RWPE1 (cell line): Measurements from ENCODE around the gene MFSD12.

ENCODE experiments used
- CTCF ChIA-PET: fragments of 350-600 bp; sonication (Branson Sonifier 250); formaldehyde crosslinking; extraction: SDS; loops from one replicate; lab custom pipeline; 2021; lab: Yijun Ruan, JAX
- POLR2A ChIA-PET: fragments of 400-600 bp; formaldehyde crosslinking; extraction: SDS; loops from one replicate; lab custom pipeline; 2020; ENCODE audit warnings: antibody characterized with exemption; ENCODE audit not compliant: low non-redundant PET; lab: Yijun Ruan, JAX
- DNase-seq: peaks from one replicate; pipeline ENCODE4 v3.0.0; 2012; ENCODE audit warnings: low spot score
- H3K27ac ChIP-seq: fragments of 450-650 bp; 2 replicates; pipeline ENCODE4 v1.5.1; 2017
- CTCF ChIP-seq: fragments of 450-650 bp; conservative IDR thresholded peaks from 2 replicates; pipeline ENCODE4 v1.5.1; 2017; ENCODE audit warnings: low read depth, mild to moderate bottlenecking

MFSD12 gene

GRCh38 chr19:3604227-3604986, 47.0 kb upstream of the MFSD12 start:
- ChIA-PET POLR2A (no interaction called here), CTCF (no interaction called here)
- DNase-seq: no peak
- no peak overlapping the region for H3K27ac ChIP-seq
- TF ChIP-seq CTCF: no peak

- ChIA-PET CTCF (interaction anchor here (0.6 kb wide), 2 partner anchors 16 to 28 kb away, joined by 3 to 4 read pairs; no protein-coding TSS in a partner anchor), POLR2A (no interaction called here)
- H3K27ac ChIP-seq: no peak overlapping the region
- no peak for TF ChIP-seq CTCF
- no peak for DNase-seq
These were observed 45.9 kb upstream of the MFSD12 start for GRCh38 chr19:3603121-3603811.

- ChIA-PET CTCF (interaction anchor here (0.8 kb wide), 1 partner anchor 56 kb away, joined by 6 read pairs; no protein-coding TSS in a partner anchor), POLR2A (no interaction called here)
- no peak for TF ChIP-seq CTCF
- DNase-seq: no peak
- H3K27ac ChIP-seq: no peak overlapping the region
These were observed 43.6 kb upstream of the MFSD12 start for GRCh38 chr19:3601021-3601420.

GRCh38 chr19:3599776-3600187, 42.4 kb upstream of the MFSD12 start:
- TF ChIP-seq CTCF: no peak
- CTCF ChIA-PET: no interaction called here
- no peak overlapping the region for H3K27ac ChIP-seq
- POLR2A ChIA-PET: no interaction called here
- DNase-seq: no peak

GRCh38 chr19:3595521-3596061, 38.2 kb upstream of the MFSD12 start:
- ChIA-PET CTCF (interaction anchor here (0.6 kb wide), 1 partner anchor 11 kb away, joined by 6 read pairs; no protein-coding TSS in a partner anchor), POLR2A (no interaction called here)
- no peak for DNase-seq
- TF ChIP-seq CTCF: no peak
- no peak overlapping the region for H3K27ac ChIP-seq

- ChIA-PET POLR2A (no interaction called here), CTCF (interaction anchor here (0.5 kb wide), 1 partner anchor 13 kb away, joined by 4 read pairs; no protein-coding TSS in a partner anchor)
- no peak overlapping the region for H3K27ac ChIP-seq
- no peak for DNase-seq
- no peak for TF ChIP-seq CTCF
These were observed 35.8 kb upstream of the MFSD12 start for GRCh38 chr19:3593156-3593555.
